Globus pallidus (tissue), 1 donor: ENCODE measurements around the gene CXCL6.

ENCODE experiments used
- DNase-seq: peaks from one replicate; pipeline ENCODE4 v3.0.0-alpha.2; 2015; ENCODE audit warnings: low spot score

Gene CXCL6

DNA sequence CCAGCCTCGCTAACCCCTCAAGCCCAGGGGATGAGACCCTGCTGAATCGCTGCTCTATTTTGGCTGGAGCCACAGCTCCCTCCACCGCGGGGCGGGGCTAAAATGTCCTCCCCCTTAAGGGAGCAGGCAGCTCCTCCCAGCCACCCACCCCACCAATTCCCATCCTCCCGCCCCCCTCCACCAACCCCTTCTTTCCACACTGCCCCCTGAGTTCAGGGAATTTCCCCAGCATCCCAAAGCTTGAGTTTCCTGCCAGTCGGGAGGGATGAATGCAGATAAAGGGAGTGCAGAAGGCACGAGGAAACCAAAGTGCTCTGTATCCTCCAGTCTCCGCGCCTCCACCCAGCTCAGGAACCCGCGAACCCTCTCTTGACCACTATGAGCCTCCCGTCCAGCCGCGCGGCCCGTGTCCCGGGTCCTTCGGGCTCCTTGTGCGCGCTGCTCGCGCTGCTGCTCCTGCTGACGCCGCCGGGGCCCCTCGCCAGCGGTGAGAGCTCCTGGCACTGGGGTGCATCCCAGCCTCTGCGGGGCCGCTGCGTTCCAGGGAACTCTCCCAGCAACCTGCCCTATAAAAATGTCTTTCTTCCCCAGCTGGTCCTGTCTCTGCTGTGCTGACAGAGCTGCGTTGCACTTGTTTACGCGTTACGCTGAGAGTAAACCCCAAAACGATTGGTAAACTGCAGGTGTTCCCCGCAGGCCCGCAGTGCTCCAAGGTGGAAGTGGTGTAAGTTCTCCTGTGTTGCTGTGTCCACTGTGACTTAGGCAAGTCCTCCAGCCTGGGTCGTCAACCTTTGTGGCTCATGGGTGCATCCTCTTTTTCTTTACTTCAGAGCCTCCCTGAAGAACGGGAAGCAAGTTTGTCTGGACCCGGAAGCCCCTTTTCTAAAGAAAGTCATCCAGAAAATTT lies at the start of gene CXCL6:
TSS of gene CXCL6 (plus strand) at position 306 of the 907 bp plus-strand sequence. CDS start at position 379, 73 bp downstream.
- no peak for DNase-seq

- no peak for DNase-seq
Measured at GRCh38 chr4:73788411-73788810, 48.1 kb upstream of the CXCL6 start.

DNA sequence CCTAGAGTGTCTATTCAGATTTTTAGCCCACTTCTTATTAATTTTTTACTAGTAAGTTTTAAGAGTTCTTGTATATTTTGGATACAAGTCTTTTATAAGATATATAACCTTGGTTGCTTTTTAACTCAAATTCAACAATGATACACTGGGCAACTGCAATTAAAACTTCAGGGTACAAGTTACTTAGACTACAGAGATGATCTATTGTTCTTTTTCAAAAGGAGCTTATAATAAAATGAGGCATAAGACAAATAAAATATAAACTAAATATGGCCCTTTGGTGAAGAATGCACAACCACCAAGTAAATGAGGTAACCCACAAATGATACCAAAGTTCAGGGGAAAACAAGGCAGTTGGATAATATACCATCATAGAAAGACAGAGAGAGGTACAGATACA lies 37.6 kb upstream of the CXCL6 start:
- DNase-seq: no peak

GRCh38 chr4:73800206-73800605 lies 36.3 kb upstream of the CXCL6 start:
- no peak for DNase-seq

DNA sequence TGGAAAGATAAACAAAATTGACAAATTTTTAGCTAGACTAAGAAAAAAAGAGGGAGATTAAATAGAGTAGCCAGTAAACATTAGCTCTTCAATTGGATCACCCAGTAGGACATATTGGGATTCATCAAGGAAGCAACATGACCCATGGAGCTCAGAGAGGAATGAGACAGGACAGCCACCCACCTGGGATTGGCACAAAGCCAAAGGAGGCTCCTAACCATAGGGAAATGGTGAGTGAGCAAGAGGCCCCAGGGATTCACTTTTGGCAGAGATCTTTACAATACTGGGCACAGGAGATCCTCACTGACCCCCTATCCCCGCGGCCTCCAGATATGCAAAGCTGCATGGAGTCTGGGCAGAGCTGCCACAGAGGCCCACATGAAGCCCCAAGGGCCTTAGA lies 34.8 kb upstream of the CXCL6 start:
- no peak for DNase-seq

DNA sequence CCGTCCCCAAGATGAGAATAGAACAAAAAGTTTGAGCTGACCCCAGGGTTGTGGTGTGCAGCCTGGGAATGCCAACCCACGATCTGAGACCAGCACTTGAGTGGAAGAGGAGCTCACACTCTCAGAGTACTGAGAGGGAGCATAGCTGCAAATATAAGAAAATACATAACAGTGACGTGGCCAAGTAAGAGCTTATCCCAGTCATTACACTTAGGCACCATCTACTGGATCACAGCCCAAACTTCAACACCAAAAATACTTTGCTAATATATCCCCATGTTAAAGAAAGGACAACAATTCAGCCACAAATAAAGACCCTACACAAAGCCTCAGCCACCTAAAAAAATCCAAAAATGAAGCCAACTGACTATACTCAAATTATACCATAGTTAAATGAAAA lies 33.3 kb upstream of the CXCL6 start:
- no peak for DNase-seq

GRCh38 chr4:73810191-73810590 lies 26.3 kb upstream of the CXCL6 start:
- DNase-seq: no peak

- DNase-seq: no peak
Measured at GRCh38 chr4:73811841-73812240, 24.6 kb upstream of the CXCL6 start.

DNA sequence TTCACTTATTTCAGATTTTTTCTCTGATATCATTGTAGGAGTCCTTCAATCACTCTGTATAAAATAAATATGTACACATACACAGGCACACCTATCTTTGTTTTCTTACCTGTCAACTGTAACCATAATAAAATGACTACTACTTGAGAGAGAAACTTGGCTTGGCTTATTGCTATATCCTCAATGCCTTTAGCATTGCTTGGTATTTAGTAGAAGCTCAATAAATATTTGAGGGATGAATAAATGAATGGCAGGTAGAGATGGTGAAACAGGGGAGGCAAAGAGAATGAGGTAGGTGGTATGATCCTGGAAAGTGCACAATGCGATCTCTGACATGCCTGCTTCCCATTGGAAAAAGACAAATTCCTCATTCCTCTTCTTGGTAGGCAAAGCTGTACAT lies 21.8 kb upstream of the CXCL6 start:
- DNase-seq: no peak

GRCh38 chr4:73815145-73815544 lies 21.3 kb upstream of the CXCL6 start:
- DNase-seq: no peak

DNA sequence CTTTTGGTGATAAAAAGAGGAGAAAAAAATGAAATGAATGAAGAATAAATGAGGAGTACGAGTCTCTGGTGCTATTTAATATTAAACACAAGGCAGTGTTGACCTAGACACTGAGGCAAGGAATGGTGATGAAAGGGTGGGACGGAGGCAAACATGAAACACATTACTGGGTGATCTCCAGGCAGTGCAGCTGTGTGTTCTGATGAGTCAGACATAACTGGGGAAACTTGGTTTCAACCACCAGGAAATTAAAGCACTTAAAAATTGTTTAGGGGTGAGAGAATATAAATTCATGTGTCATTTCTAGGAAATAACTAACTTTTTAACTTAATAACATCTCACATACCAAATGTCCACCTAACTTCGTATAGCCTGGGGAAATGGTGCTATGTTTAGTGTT lies 19.7 kb upstream of the CXCL6 start:
- DNase-seq: no peak

- DNase-seq: no peak
Measured at GRCh38 chr4:73817341-73817740, 19.1 kb upstream of the CXCL6 start.

DNA sequence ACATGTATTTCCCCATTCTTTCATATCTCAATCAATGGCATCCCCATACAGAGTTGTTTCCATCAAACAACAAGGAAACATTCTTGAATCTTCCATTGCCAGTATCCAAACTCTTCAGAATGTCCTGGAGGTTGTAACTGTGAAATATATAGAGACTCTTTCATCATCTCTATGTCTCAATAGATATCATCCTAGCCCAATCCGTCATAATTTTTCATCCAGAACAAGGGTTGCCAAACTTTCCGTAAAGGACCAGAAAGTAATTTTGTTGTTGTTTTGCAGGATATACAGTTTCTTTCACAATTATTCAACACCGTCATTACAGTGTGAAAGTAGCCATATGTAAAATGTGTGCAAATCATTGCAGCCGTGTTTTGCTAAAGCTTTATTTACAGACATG lies 15.2 kb upstream of the CXCL6 start:
- DNase-seq: no peak

GRCh38 chr4:73822389-73822788 lies 14.1 kb upstream of the CXCL6 start:
- no peak for DNase-seq

- peak; percentile 20 for DNase-seq
Measured at GRCh38 chr4:73822812-73823504, 13.5 kb upstream of the CXCL6 start.

GRCh38 chr4:73823760-73824159 lies 12.7 kb upstream of the CXCL6 start:
- DNase-seq: no peak

GRCh38 chr4:73828956-73829355 lies 7.5 kb upstream of the CXCL6 start:
- no peak for DNase-seq

GRCh38 chr4:73831569-73831968 lies 4.9 kb upstream of the CXCL6 start:
- no peak for DNase-seq

GRCh38 chr4:73832651-73833237 lies 3.7 kb upstream of the CXCL6 start:
- no peak for DNase-seq

GRCh38 chr4:73839071-73839470 lies 2.6 kb downstream of the CXCL6 start:
- DNase-seq: no peak

GRCh38 chr4:73839715-73840114 lies 3.2 kb downstream of the CXCL6 start:
- no peak for DNase-seq

DNA sequence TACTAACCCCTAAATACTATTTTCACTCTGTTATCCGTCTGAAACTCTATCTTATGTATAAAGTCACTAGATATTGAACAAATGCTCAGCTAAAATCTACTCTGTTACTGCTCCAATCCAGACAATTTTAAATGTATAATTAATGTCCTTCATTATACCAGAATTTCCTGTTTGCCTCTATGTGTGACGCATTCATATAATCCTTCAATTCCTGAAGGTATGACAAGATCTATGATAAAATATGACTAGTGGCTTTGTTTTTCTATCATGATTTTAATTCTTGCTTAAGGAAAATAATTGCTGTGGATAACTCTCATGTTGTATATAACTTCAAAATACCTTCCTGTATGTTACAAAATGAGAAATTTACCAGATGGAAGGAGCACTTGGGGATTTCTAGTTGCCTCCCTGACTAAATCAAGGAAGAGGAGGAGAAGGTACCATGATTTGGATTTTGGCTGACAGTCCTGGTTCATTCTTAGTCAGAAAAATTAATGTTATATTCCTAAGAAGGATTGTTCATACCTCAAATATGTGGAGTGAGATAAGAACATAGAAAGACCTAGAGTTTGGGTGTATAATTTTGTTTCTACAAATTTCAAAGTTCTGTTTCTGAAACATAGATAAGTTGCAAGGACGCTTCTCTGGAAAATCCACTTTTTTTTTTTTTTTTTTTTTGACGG lies 4.9 kb downstream of the CXCL6 start:
- DNase-seq: no peak
